HUES6 (cell line): ENCODE measurements around the gene MSRB1.
A peak's percentile ranks its signal among the peaks of the same experiment; 100 is the strongest.
"Not testable (repeated sequence)": the region's sequence is repeated elsewhere in the genome, so short reads cannot be mapped to it uniquely, and the experiment has no call there.

Experiments
- H3K27ac ChIP-seq: 2 replicates; pipeline ENCODE4 v1.7.0; 2013; ENCODE audit warnings: low read depth, mild to moderate bottlenecking, low read length, inconsistent platforms
- H3K27me3 ChIP-seq: 2 replicates; pipeline ENCODE4 v1.6.1; 2013; ENCODE audit warnings: low read length; ENCODE audit not compliant: control insufficient read depth, insufficient read depth
- H3K36me3 ChIP-seq: 2 replicates; pipeline ENCODE4 v1.6.1; 2013; ENCODE audit warnings: low read length; ENCODE audit not compliant: control insufficient read depth, insufficient read depth
- H3K4me1 ChIP-seq: 2 replicates; pipeline ENCODE4 v1.6.1; 2013; ENCODE audit warnings: low read length; ENCODE audit not compliant: control insufficient read depth, insufficient read depth
- H3K4me3 ChIP-seq: 2 replicates; pipeline ENCODE4 v1.5.1; 2013; ENCODE audit warnings: low read depth, low read length
- H3K9ac ChIP-seq: one replicate; pipeline ENCODE4 v1.6.1; 2013; ENCODE audit warnings: mild to moderate bottlenecking, low read length
- H3K9me3 ChIP-seq: 2 replicates; pipeline ENCODE4 v1.6.1; 2013; ENCODE audit warnings: low read depth, low read length; ENCODE audit not compliant: control insufficient read depth, insufficient read depth

The MSRB1 gene

GRCh38 chr16:1958715-1959268 lies 15.8 kb upstream of the MSRB1 start:
- Histone ChIP-seq H3K4me1 (peaks cover 15% of the 10 kb centered on the region), H3K9ac (peak overlapping the region; percentile 21), H3K27me3 (no peaks in the 10 kb centered on the region), H3K27ac (no peak overlapping the region), H3K4me3 (peak overlapping the region; percentile 98), H3K36me3 (peaks cover 28% of the 10 kb centered on the region), H3K9me3 (no peaks in the 10 kb centered on the region)

- not testable (repeated sequence) for H3K27ac ChIP-seq, H3K27me3 ChIP-seq, H3K4me3 ChIP-seq, H3K9ac ChIP-seq, H3K9me3 ChIP-seq
- Histone ChIP-seq H3K4me1 (peaks cover 15% of the 10 kb centered on the region), H3K36me3 (peaks cover 21% of the 10 kb centered on the region)
These were observed 15.1 kb upstream of the MSRB1 start for GRCh38 chr16:1958143-1958491.

DNA sequence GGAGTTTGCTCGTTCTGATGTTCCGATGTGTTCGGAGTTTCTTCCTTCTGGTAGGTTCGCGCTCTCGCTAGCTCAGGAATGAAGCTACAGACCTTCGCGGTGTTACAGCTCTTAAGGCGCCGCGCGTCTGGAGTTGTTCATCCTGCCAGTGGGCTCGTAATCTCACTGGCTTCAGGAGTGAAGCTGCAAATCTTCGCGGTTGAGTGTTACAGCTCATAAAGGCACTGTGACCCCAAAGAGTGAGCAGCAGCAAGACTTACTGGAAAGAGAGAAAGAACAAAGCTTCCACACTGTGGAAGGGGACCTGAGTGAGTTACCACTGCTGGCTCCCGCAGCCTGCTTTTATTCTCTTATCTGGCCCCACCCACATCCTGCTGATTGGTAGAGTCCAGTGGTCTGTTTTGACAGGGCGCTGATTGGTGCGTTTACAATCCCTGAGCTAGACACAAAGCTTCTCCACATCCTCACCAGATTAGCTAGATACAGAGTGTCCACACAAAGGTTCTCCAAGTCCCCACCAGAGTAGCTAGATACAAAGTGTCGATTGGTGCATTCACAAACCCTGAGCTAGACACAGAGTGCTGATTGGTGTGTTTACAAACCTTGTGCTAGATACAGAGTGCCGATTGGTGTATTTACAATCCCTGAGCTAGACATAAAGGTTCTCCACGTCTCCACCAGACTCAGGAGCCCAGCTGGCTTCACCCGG lies 14.6 kb upstream of the MSRB1 start:
- H3K4me3 ChIP-seq, H3K9ac ChIP-seq, H3K27ac ChIP-seq, H3K9me3 ChIP-seq, H3K27me3 ChIP-seq: not testable (repeated sequence)
- Histone ChIP-seq H3K36me3 (peaks cover 16% of the 10 kb centered on the region), H3K4me1 (peaks cover 15% of the 10 kb centered on the region)

DNA sequence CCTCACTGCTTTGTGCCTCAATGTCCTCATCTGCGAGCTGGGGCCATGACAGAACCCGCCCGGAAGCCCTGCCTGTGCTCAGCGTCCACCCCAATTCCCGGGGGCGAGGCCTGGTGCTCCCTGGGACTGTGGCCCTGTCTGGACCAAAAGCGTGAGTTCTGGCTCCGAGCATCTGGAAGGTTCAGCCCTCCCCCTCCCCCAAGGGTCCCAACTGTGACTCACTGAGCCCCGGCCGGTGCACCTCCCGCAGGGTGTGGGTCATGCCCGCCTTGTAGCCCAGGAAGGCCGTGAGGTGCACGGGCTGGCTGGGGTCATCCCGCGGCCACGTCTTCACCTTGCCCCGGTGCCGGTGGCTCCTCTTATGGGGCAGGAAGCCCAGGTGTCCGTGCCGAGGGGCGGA lies 10.7 kb upstream of the MSRB1 start:
- no peak overlapping the region for H3K9ac ChIP-seq
- no peaks in the 10 kb centered on the region for H3K9me3 ChIP-seq
- no peak overlapping the region for H3K4me3 ChIP-seq
- H3K27ac ChIP-seq: no peak overlapping the region
- H3K27me3 ChIP-seq: no peaks in the 10 kb centered on the region
- no peaks in the 10 kb centered on the region for H3K36me3 ChIP-seq
- H3K4me1 ChIP-seq: peaks cover 5% of the 10 kb centered on the region

GRCh38 chr16:1950559-1950958 lies 7.6 kb upstream of the MSRB1 start:
- peaks cover 3% of the 10 kb centered on the region; the same call in 1 of the 2 replicates for H3K4me1 ChIP-seq
- H3K27me3 ChIP-seq: no peaks in the 10 kb centered on the region
- H3K9ac ChIP-seq: no peak overlapping the region
- no peak overlapping the region for H3K27ac ChIP-seq
- H3K4me3 ChIP-seq: no peak overlapping the region
- no peaks in the 10 kb centered on the region for H3K36me3 ChIP-seq
- H3K9me3 ChIP-seq: no peaks in the 10 kb centered on the region

DNA sequence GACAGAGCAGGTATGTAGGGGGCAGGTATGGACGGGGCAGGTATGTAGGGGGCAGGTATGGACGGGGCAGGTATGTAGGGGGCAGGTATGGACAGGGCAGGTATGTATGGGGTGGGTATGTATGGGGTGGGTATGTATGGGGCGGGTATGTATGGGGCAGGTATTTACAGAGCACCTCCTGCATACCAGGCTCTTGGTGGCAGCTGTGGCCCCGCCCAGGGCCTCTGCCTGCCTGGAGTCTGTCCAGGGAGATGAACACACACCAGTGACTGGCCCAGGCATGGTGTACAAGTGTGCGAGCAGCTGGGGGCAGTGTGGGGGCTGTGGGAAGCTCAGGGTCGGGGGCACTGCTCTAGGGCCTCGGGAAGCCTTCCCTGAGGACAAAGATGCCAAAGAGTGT lies 7.0 kb upstream of the MSRB1 start:
- no peaks in the 10 kb centered on the region for H3K27me3 ChIP-seq
- no peak overlapping the region for H3K4me3 ChIP-seq
- H3K4me1 ChIP-seq: peaks cover 3% of the 10 kb centered on the region; the same call in 1 of the 2 replicates
- no peak overlapping the region for H3K9ac ChIP-seq
- H3K27ac ChIP-seq: no peak overlapping the region
- H3K9me3 ChIP-seq: no peaks in the 10 kb centered on the region
- H3K36me3 ChIP-seq: no peaks in the 10 kb centered on the region

- Histone ChIP-seq H3K9me3 (no peaks in the 10 kb centered on the region), H3K27ac (no peak overlapping the region), H3K9ac (no peak overlapping the region), H3K4me3 (no peak overlapping the region), H3K36me3 (no peaks in the 10 kb centered on the region), H3K27me3 (no peaks in the 10 kb centered on the region), H3K4me1 (peaks cover 5% of the 10 kb centered on the region; the same call in 1 of the 2 replicates)
These were observed 6.5 kb upstream of the MSRB1 start for GRCh38 chr16:1949507-1949906.

GRCh38 chr16:1947369-1947670 lies 4.3 kb upstream of the MSRB1 start:
- Histone ChIP-seq H3K27ac (no peak overlapping the region), H3K4me3 (no peak overlapping the region), H3K36me3 (no peaks in the 10 kb centered on the region), H3K9me3 (no peaks in the 10 kb centered on the region), H3K9ac (no peak overlapping the region), H3K4me1 (0 out of 2 replicates have a peak, but pooled peaks cover 3% of the 10 kb centered on the region), H3K27me3 (no peaks in the 10 kb centered on the region)

- H3K27ac ChIP-seq: no peak overlapping the region
- no peak overlapping the region for H3K9ac ChIP-seq
- H3K36me3 ChIP-seq: no peaks in the 10 kb centered on the region
- H3K4me3 ChIP-seq: no peak overlapping the region
- H3K27me3 ChIP-seq: no peaks in the 10 kb centered on the region
- H3K4me1 ChIP-seq: peaks cover 8% of the 10 kb centered on the region; the same call in 1 of the 2 replicates
- no peaks in the 10 kb centered on the region for H3K9me3 ChIP-seq
These were observed 3.7 kb upstream of the MSRB1 start for GRCh38 chr16:1946495-1947368.

DNA sequence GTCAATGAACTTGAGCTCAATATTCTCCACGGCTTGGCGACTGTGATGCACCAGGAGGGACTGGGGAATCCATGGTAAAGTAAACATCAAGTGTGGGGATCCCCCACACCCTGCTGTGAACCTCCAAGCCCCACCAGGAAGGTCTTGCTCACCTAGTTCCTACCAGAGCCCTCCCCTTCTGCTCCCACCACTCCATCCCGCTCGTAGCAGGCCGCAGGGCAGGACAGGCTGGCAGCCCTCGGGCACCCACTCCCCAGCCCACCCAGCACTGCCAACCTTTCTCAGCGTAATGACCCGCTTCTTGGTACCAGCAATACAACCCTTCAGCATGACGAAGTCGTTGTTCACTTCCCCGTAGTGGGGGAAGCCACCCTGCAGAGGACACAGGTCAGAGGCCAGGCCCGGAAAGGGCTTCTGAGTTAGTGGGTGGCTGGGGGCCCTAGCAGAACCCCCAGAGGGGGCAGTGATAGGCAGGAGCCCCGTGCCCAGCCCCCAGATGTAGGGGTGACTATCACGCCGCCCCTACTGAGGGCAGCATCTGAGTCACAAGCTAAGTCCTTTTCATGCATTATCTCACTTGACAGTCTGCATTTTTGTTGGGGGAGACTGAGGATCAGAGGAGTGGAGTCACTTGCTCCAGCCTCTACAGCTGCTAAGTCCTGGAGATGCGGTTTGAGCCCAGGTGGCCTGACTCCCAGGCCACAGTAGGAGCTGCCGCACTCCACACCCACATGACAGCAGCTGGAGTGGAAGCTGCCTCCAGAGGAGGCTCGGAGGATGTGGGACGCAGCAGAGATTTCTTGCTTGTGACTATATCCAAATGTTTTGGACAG lies 2.8 kb upstream of the MSRB1 start:
- Histone ChIP-seq H3K4me1 (peaks cover 14% of the 10 kb centered on the region; the same call in 1 of the 2 replicates), H3K27me3 (no peaks in the 10 kb centered on the region), H3K4me3 (no peak overlapping the region), H3K27ac (no peak overlapping the region), H3K36me3 (peaks cover 2% of the 10 kb centered on the region), H3K9ac (no peak overlapping the region), H3K9me3 (no peaks in the 10 kb centered on the region)
